Endothelial cell of umbilical vein (primary cell): ENCODE results near the gene FMN1. TPM values are rescaled to one million over a fixed set of nuclear protein-coding genes. Genes with fewer than 3 reads are reported as not detected.

ENCODE experiments used
- BruUV-seq: library from RNA; stranded (reverse); fragments of 400-500 nt; replicated peaks from 2 replicates; lab custom pipeline; 2021; lab: Mats Ljungman, UMichigan
- CTCF ChIA-PET: fragments of 300-600, 350-600 bp; sonication (Branson Sonifier 250); formaldehyde crosslinking; loops from one replicate; lab custom pipeline; 2021; ENCODE audit warnings: antibody characterized with exemption, inconsistent platforms; lab: Charles Lee
- POLR2A ChIA-PET: fragments of 300-600, 350-600 bp; sonication (Branson Sonifier 250); formaldehyde crosslinking; loops from one replicate; lab custom pipeline; 2021; ENCODE audit warnings: antibody characterized with exemption, inconsistent platforms; lab: Charles Lee
- DNase-seq: peaks from one replicate; pipeline ENCODE4 v3.0.0-alpha.2; 2011; ENCODE audit warnings: low read depth, low spot score
- FAIRE-seq: peaks from 2 replicates; lab custom pipeline; 2011; peaks lifted over from hg19 to GRCh38; lab: Jason Lieb, UNC
- H2AFZ ChIP-seq: 2 replicates; pipeline ENCODE4 v1.6.0; 2012; ENCODE audit warnings: low read depth, low read length, control low read depth, inconsistent platforms
- H3K27ac ChIP-seq: 2 replicates; pipeline ENCODE4 v1.5.1; 2011; ENCODE audit warnings: low read depth, mild to moderate bottlenecking, control low read depth, low read length, moderate library complexity; ENCODE audit not compliant: insufficient read depth
- H3K27me3 ChIP-seq, 2 experiments: 2 replicates each; pipeline versions ENCODE4 v1.6.0 to v1.6.1; 2011; ENCODE audit warnings: low read length in 2 of 2, mixed read lengths in 1 of 2; ENCODE audit not compliant: control insufficient read depth in 2 of 2, insufficient read depth in 2 of 2
- H3K36me3 ChIP-seq, 2 experiments: 2 replicates in 1 of 2; 3 replicates in 1 of 2; pipeline ENCODE4 v1.5.1; 2011; ENCODE audit warnings: low read length in 2 of 2, mild to moderate bottlenecking in 1 of 2, moderate library complexity in 1 of 2; ENCODE audit not compliant: control insufficient read depth in 2 of 2, insufficient read depth in 2 of 2; ENCODE audit errors: extremely low read depth in 1 of 2
- H3K4me1 ChIP-seq: 3 replicates; pipeline ENCODE4 v1.5.1; 2011; ENCODE audit warnings: mild to moderate bottlenecking, low read length; ENCODE audit not compliant: control insufficient read depth, insufficient read depth; ENCODE audit errors: extremely low read depth
- H3K4me2 ChIP-seq: 2 replicates; pipeline ENCODE4 v1.6.1; 2011; ENCODE audit warnings: low read length, control low read depth, mixed read lengths; ENCODE audit not compliant: insufficient read depth
- H3K4me3 ChIP-seq, 3 experiments: fragments of 200-600 bp in 1 of 3; sonication (generic), shearing (Covaris generic) in 1 of 3; replicated peaks in 1 of 3; 2 replicates each; pipeline ENCODE4 v1.5.1; 2011 to 2016; ENCODE audit warnings: control low read depth in 3 of 3, low read length in 3 of 3, mild to moderate bottlenecking in 2 of 3, inconsistent platforms in 1 of 3, low read depth in 1 of 3, moderate library complexity in 1 of 3; ENCODE audit not compliant: insufficient read depth in 1 of 3
- H3K79me2 ChIP-seq: 2 replicates; pipeline ENCODE4 v1.6.0; 2012; ENCODE audit warnings: low read length, inconsistent platforms; ENCODE audit not compliant: control insufficient read depth, insufficient read depth
- H3K9ac ChIP-seq: replicated peaks from 2 replicates; pipeline ENCODE3; 2011; ENCODE audit warnings: low read length, control low read depth; ENCODE audit not compliant: insufficient read depth; ENCODE audit errors: extremely low read depth
- H3K9me1 ChIP-seq: replicated peaks from 3 replicates; pipeline ENCODE4 v1.6.0; 2011; ENCODE audit warnings: mild to moderate bottlenecking, low read length; ENCODE audit not compliant: control insufficient read depth, insufficient read depth; ENCODE audit errors: extremely low read depth
- H3K9me3 ChIP-seq: replicated peaks from 2 replicates; pipeline ENCODE4 v1.5.1; 2012; ENCODE audit warnings: low read length, inconsistent platforms; ENCODE audit not compliant: control insufficient read depth, insufficient read depth
- H4K20me1 ChIP-seq: replicated peaks from 2 replicates; pipeline ENCODE3; 2011; ENCODE audit warnings: mild to moderate bottlenecking, low read length; ENCODE audit not compliant: control insufficient read depth, insufficient read depth; ENCODE audit errors: extremely low read depth
- CTCF ChIP-seq, 2 donors: IDR thresholded peaks; 1 replicate in 1 of 2; 2 replicates in 1 of 2; pipeline ENCODE4 v1.5.1; 2011; ENCODE audit warnings: low read length in 2 of 2, mild to moderate bottlenecking in 2 of 2, moderate library complexity in 2 of 2, control low read depth in 1 of 2, inconsistent platforms in 1 of 2, low read depth in 1 of 2; ENCODE audit not compliant: insufficient read depth in 1 of 2; ENCODE audit errors: extremely low read depth in 1 of 2
- EZH2 ChIP-seq: IDR thresholded peaks from 2 replicates; pipeline ENCODE4 v1.6.1; 2012; ENCODE audit warnings: borderline replicate concordance, low read depth, mild to moderate bottlenecking, moderate library complexity, low read length, inconsistent platforms; ENCODE audit not compliant: severe bottlenecking
- FOS ChIP-seq: IDR thresholded peaks from 2 replicates; pipeline ENCODE4 v1.6.1; 2011; ENCODE audit warnings: mild to moderate bottlenecking, low read length, moderate library complexity, borderline replicate concordance; ENCODE audit not compliant: insufficient read depth
- GATA2 ChIP-seq: IDR thresholded peaks from 2 replicates; pipeline ENCODE4 v1.7.0; 2011; ENCODE audit warnings: low read depth, mild to moderate bottlenecking, moderate library complexity, mixed read lengths, low read length; ENCODE audit not compliant: insufficient read length, insufficient read depth
- JUN ChIP-seq: IDR thresholded peaks from 2 replicates; pipeline ENCODE4 v1.6.1; 2011; ENCODE audit warnings: borderline replicate concordance, low read depth; ENCODE audit not compliant: insufficient read length, insufficient read depth
- MAX ChIP-seq: IDR thresholded peaks from 2 replicates; pipeline ENCODE4 v1.6.1; 2011; ENCODE audit not compliant: insufficient read depth, insufficient read length
- MYC ChIP-seq: IDR thresholded peaks from one replicate; pipeline ENCODE4 v1.6.1; 2011; ENCODE audit warnings: mild to moderate bottlenecking, low read depth, low read length
- POLR2A ChIP-seq: IDR thresholded peaks from 2 replicates; pipeline ENCODE4 v1.6.1; 2012; ENCODE audit warnings: low read depth, mild to moderate bottlenecking, control low read depth, low read length
- POLR2AphosphoS5 ChIP-seq: IDR thresholded peaks from 2 replicates; pipeline ENCODE4 v1.6.1; 2012; ENCODE audit warnings: low read depth, mild to moderate bottlenecking, control low read depth, low read length, moderate library complexity; ENCODE audit not compliant: insufficient read depth
- dilution Hi-C: fragments of 300-500 bp; cut with MboI; formaldehyde crosslinking; loops from one replicate; pipeline ENCODE4 v1.15.0; 2019; ENCODE audit warnings: low sequenced_read_pairs; ENCODE audit not compliant: extremely low pct_ligation_motif_present
- intact Hi-C: fragments of 100-400 bp; cut with micrococcal nuclease; formaldehyde crosslinking; loops from one replicate; pipeline ENCODE4 v1.10.0; 2022
- polyA plus RNA-seq, 4 experiments: library from polyadenylated mRNA; depleted of rRNA in 3 of 4; stranded (reverse) in 3 of 4; unstranded in 1 of 4; fragments of >200 nt; gene quantifications; 2 replicates each; pipeline versions ENCODE4 v1.2.1 to v1.2.3, GENCODE V29; 2011 to 2012; ENCODE audit warnings: missing spikeins in 1 of 4
- total RNA-seq: library from RNA; stranded (reverse); gene quantifications from 2 replicates; pipeline ENCODE4 v1.2.3, GENCODE V29; 2021

Gene FMN1
- total and polyA plus RNA-seq, 2 donors (not counting 3 experiments of a cell fraction or from before 2014, with no cell fraction given), result 0.01 to 0.29 TPM

- Histone ChIP-seq H3K79me2 (no peaks in the 10 kb centered on the region), H3K27me3 (no peaks in the 10 kb centered on the region), H3K36me3 (no peaks in the 10 kb centered on the region), H4K20me1 (no peaks in the 10 kb centered on the region), H3K4me3 (no peak overlapping the region), H3K9me3 (no peaks in the 10 kb centered on the region), H3K9ac (no peak overlapping the region), H3K4me1 (no peaks in the 10 kb centered on the region), H3K27ac (no peak overlapping the region), H3K4me2 (no peak overlapping the region), H3K9me1 (no peaks in the 10 kb centered on the region), H2AFZ (no peak overlapping the region)
- dilution Hi-C loops (no loop called here), intact Hi-C loops (no loop called here)
- DNase-seq (no peak), FAIRE-seq (no peak)
- BruUV-seq, result no TSS peak
- no peak for TF ChIP-seq CTCF (IDR thresholded peaks at IDR 0.05; ENCODE audit: extremely low read depth in 1 of 2, insufficient read depth in 1 of 2, low read depth in 1 of 2, low read length in 2 of 2)
- TF ChIP-seq JUN, result no peak
- no peak for TF ChIP-seq GATA2
- no peak for TF ChIP-seq MAX
- TF ChIP-seq FOS, result no peak
- TF ChIP-seq POLR2AphosphoS5, result no peak
- TF ChIP-seq EZH2, result no peak
- TF ChIP-seq MYC, result no peak
- no peak for TF ChIP-seq POLR2A
- CTCF ChIA-PET, result no interaction called here
- POLR2A ChIA-PET, result no interaction called here
These were observed 36.1 kb downstream of the FMN1 start for GRCh38 chr15:33158366-33158765.
